AG10803 (cell line): ENCODE measurements around the gene ELOVL5.

Experiments
- DNase-seq: peaks from one replicate; pipeline ENCODE4 v3.0.0; 2010; ENCODE audit warnings: low read depth
- H3K4me3 ChIP-seq: 2 replicates; pipeline ENCODE4 v1.5.1; 2011; ENCODE audit warnings: mild to moderate bottlenecking, low read length, control low read depth
- CTCF ChIP-seq: conservative IDR thresholded peaks from 2 replicates; pipeline ENCODE4 v1.5.1; 2011; ENCODE audit warnings: mild to moderate bottlenecking, low read length, control low read depth, inconsistent platforms

The ELOVL5 gene

GRCh38 chr6:53382421-53382820, 33.7 kb upstream of the ELOVL5 start:
- no peak for TF ChIP-seq CTCF
- DNase-seq: no peak
- no peak overlapping the region for H3K4me3 ChIP-seq

- no peak overlapping the region for H3K4me3 ChIP-seq
- TF ChIP-seq CTCF: no peak
- peak; percentile 5 for DNase-seq
Observed at GRCh38 chr6:53378208-53378607, 29.5 kb upstream of the ELOVL5 start.

GRCh38 chr6:53377793-53378192, 29.0 kb upstream of the ELOVL5 start:
- DNase-seq: peak; percentile 5
- no peak overlapping the region for H3K4me3 ChIP-seq
- no peak for TF ChIP-seq CTCF

- no peak for DNase-seq
- no peak overlapping the region for H3K4me3 ChIP-seq
- no peak for TF ChIP-seq CTCF
Observed at GRCh38 chr6:53377289-53377688, 28.5 kb upstream of the ELOVL5 start.

- no peak for DNase-seq
- H3K4me3 ChIP-seq: no peak overlapping the region
- no peak for TF ChIP-seq CTCF
Observed at GRCh38 chr6:53376661-53377226, 28.0 kb upstream of the ELOVL5 start.

- peak; percentile 26 for DNase-seq
- TF ChIP-seq CTCF: no peak
Observed at GRCh38 chr6:53375847-53376246, 27.1 kb upstream of the ELOVL5 start.

GRCh38 chr6:53373638-53374037, 24.9 kb upstream of the ELOVL5 start:
- H3K4me3 ChIP-seq: no peak overlapping the region
- TF ChIP-seq CTCF: no peak
- no peak for DNase-seq

More at GRCh38 chr6:53375847-53376246, 27.1 kb upstream of the ELOVL5 start:
- H3K4me3 ChIP-seq: no peak overlapping the region
